ENCODE measurements around the gene OR10C1.

DNA sequence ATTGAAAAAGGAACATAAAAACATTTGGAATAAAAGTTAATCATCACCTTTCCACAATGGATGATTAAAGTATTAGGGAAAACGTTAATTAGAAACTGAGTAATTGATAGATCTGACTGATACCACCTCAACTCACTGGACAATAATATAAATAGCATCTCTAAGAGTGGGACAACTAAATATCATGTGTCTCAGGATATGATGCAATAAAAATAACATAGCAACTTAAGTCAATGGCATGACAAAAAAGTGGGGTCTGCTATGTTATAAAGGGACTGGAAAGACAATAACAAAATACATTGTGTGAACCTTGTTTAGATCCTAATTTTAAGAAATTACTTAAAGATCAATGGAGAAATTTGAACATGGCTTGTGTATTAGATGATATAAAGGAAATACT is 14.0 kb upstream of the OR10C1 start:
- no peak for TF ChIP-seq EZH2 (IDR thresholded peaks at IDR 0.05; ENCODE audit: low read length, missing control alignments)
- TF ChIP-seq, protein P1, sequence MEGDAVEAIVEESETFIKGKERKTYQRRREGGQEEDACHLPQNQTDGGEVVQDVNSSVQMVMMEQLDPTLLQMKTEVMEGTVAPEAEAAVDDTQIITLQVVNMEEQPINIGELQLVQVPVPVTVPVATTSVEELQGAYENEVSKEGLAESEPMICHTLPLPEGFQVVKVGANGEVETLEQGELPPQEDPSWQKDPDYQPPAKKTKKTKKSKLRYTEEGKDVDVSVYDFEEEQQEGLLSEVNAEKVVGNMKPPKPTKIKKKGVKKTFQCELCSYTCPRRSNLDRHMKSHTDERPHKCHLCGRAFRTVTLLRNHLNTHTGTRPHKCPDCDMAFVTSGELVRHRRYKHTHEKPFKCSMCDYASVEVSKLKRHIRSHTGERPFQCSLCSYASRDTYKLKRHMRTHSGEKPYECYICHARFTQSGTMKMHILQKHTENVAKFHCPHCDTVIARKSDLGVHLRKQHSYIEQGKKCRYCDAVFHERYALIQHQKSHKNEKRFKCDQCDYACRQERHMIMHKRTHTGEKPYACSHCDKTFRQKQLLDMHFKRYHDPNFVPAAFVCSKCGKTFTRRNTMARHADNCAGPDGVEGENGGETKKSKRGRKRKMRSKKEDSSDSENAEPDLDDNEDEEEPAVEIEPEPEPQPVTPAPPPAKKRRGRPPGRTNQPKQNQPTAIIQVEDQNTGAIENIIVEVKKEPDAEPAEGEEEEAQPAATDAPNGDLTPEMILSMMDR (conservative IDR thresholded peaks at IDR 0.05 in 1 of 2, IDR thresholded peaks at IDR 0.05 in 1 of 2; ENCODE audit: low read depth in 1 of 2, low read length in 2 of 2): no peak
